DOHH2 (cell line): ENCODE data around the gene INSIG1.

Experiments
- CTCF ChIP-seq: fragments of 200-600 bp; sonication (generic); IDR thresholded peaks from one replicate; pipeline ENCODE4 v1.5.1; 2014; ENCODE audit warnings: antibody characterized with exemption, mild to moderate bottlenecking, low read depth, low read length; ENCODE audit not compliant: poor library complexity, severe bottlenecking
- EZH2phosphoT487 ChIP-seq: fragments of 200-600 bp; sonication (generic); IDR thresholded peaks from 2 replicates; pipeline ENCODE4 v1.6.1; 2017; ENCODE audit warnings: borderline replicate concordance, mild to moderate bottlenecking, antibody characterized with exemption, low read length, moderate library complexity, mixed read lengths

GRCh38 chr7:155324012-155324917 is 26.6 kb downstream of the INSIG1 start:
- TF ChIP-seq CTCF (no peak), EZH2phosphoT487 (no peak)
